GM19397 (cell line): ENCODE measurements around the gene AATK.

Experiments
- ATAC-seq: cut with Tn5 transposase; IDR thresholded peaks from one replicate; pipeline ENCODE4 v1.9.1; 2021; ENCODE audit warnings: mild to moderate bottlenecking, moderate library complexity; ENCODE audit not compliant: unreplicated experiment

AATK gene

DNA sequence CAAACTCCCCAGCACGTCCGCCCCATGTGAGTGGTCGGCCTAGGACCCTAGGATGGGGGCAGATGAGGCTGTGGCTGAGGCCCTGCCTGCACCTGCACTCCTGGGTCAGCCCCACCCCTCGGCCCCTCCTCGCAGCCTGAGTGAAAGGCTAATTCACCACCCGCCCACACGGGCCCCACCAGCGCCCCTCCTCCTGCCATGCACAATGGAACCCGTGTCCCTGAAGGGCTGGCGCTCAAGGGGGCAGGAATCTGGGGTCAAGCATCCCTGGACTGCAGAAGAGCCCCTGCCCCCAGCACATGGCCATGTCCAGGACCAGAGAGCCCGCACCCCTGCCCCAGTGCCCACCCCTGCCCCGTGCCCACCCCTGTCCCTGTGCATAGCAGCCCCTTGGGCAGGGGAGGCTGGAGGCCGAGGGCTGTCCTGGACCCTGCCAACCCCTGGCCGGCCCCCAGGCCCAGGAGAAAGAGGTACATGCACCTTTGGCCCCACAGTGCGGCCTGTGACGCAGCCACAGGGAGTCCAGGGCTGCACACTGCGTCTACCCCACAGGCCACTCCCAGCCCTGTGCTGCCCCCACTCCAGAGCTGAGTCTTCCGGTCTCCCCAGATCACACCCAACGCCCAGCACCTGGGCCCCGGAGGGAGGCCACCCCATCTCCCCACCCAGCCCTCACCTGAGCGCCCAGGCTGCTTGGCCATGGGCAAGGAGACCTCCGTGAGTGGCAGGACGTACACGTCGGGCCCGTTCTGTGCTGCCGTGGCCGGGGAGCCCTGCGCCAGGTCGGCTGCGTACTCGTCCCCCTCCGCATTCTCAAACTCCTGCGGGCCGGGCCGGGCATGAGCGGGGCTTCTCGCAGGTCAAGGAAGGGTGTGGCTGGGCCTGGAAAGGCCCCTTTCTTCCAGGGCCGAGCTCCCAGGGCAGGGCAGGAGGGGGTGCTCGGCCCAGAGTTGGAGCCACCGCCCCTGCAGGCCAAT, 35.3 kb downstream of the AATK start:
- no peak for ATAC-seq

DNA sequence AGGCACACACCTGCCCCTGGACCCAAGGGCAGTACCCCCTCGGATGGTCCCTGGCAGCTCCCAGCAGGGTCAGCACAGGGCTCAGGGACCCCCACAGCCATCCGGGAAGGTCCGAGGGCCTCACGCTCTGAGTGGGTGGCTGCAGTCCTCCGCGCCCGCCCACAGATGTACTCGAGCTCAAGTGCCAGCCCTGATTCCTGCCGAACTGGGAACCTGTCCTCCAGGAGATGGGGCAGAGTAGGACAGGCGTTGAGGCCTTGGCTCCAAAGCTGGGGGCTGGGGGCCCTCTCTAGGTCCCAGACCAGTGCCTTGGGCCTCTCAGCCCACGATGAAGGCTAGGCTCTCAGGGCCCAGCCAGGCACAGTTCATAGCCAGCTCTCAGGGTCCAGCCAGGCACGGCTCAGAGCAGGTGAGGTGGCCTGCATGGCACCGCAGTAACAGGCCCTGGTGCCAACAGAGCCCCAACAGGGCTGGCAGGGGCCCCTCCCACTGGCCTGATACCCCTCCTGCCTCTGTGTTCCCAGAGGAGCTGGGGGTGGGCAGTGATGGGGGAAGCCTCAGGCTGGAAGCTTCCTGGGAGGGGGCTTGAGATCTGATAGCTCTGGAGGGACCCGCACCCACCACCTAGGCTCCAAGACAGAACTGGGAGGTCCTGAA, 36.2 kb downstream of the AATK start:
- ATAC-seq = no peak

- ATAC-seq = no peak
Measured at GRCh38 chr17:81129289-81129688, 36.7 kb downstream of the AATK start.

DNA sequence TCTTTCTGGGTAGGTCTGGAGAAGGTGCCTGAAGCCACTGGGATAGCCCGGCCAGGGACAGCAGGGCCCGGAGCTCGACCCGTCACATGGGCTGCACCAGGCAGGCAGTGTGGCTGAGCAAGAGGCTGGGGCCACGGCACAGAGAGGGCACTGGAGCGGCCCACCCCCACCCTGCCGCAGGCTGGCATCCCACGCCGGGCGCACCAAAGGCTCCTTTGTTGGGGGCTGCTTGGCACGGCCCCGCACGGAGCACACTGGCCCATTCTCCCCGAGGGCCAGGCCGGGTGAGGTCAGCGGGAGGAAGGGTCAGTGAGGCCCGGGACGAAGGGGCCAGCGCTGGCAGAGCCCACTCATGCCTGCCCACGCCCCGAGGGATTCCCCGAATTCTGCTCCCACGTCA, 37.2 kb downstream of the AATK start:
- ATAC-seq = no peak

DNA sequence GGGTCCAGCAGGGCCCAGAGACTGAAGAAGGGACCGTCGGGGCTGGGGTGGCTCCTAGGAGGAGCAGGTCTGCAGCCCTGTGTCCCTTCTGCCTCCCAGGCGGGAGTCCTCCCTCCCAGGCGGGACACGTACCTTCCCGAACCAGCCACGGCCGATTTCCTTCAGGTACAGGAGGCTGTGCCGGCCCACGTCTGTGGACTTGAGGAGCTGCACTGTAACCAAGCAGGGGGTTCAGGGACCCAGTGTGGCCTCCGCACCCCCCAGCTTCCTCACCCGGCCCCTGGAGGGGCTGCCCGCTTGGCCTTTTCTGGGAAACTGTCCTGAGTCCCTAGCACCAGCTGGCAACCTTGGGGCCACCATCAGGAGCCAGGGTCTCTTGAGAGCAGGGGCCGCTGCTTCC, 37.7 kb downstream of the AATK start:
- ATAC-seq = no peak

GRCh38 chr17:81127526-81128177, 38.4 kb downstream of the AATK start:
- no peak for ATAC-seq

GRCh38 chr17:81127133-81127455, 38.9 kb downstream of the AATK start:
- no peak for ATAC-seq

- no peak for ATAC-seq
Measured at GRCh38 chr17:81126281-81127132, 39.5 kb downstream of the AATK start.

DNA sequence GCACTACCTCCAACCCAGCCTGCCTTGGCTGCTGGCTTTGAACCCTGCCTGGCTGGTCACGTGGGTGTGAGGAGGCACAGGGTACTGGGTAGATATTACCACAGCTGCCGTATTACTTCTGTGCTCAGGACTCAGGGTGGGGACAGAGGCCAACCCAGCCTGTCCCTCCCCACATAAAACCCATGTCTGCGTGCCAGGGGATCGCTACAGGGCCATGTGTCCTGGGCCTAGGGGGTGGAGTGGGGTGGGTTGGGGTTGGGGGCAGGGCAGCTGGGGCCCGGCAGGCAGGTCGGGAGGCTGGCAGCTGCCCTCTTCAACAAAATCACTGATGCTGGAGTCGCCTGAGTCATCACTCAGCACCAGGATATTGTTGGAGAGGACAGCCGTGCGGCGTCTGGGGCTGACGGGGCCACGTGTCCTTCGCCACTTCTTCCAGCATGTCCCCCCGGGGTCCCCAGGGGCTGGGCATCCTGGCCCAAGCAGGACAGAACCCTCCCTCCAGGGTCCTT, 40.4 kb downstream of the AATK start:
- ATAC-seq = no peak

DNA sequence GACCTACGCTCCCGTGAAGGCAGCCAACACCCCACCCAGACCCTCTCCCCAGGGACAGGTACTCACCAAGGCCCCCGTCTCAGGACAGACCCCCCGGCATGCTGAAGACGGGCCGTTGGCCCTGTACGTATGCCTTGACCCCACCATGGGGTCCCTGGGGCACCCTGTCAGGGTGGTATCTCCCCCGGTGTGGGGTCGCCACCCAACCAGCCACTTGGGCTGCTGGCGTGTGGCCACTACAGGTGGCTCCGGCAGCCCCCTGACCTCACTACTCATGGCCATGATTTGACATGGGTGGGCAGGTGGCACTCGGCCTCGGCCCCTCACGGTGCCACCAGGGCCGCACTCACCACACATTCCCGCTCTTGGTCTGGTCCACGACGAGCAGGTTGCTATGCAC, 41.6 kb downstream of the AATK start:
- no peak for ATAC-seq

- ATAC-seq = no peak
Measured at GRCh38 chr17:81123052-81124048, 42.7 kb downstream of the AATK start.

DNA sequence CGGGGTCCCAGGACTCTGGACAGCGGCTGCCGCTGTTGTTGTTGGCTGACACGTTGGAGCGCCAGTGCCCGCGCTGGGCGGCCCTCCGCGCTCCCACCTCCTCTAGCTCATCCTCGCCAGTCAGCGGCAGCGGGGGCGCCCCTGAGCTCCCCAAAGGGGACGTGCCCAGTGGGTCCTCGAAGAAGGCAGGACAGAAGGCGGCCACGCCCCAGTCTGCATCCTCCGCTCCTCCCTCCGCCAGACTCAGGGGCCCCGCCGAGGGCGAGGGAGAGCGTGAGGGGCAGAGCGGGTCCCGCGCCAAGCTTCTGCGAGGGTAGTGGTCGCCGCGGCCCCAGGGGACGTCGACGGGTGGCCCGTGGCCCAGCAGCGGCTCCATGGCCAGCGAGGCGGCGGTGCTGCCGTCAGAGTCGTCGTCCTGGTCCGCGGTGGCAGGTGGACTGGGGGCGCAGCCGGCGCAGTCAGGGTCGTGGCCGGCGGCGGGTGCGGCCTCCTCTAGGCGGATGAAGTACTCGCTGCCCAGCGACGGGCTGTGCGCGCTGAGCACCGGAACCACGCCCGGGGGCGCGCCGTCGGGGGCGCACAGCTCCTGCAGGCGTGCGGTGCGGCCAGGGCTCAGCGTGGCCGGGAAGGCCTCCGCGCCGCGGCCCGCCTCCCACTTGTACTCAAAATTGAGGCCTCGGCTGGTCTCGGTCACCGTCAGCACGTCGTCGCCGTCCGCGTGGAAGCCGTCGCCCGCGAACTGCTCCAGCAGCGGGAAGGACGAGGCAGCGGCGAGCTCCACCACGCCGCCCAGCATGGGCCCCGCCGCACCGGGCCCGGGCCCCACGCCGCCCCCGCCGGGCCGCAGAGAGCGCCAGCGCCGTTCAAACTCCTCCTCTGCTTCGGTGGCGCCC, 43.9 kb downstream of the AATK start:
- no peak for ATAC-seq

DNA sequence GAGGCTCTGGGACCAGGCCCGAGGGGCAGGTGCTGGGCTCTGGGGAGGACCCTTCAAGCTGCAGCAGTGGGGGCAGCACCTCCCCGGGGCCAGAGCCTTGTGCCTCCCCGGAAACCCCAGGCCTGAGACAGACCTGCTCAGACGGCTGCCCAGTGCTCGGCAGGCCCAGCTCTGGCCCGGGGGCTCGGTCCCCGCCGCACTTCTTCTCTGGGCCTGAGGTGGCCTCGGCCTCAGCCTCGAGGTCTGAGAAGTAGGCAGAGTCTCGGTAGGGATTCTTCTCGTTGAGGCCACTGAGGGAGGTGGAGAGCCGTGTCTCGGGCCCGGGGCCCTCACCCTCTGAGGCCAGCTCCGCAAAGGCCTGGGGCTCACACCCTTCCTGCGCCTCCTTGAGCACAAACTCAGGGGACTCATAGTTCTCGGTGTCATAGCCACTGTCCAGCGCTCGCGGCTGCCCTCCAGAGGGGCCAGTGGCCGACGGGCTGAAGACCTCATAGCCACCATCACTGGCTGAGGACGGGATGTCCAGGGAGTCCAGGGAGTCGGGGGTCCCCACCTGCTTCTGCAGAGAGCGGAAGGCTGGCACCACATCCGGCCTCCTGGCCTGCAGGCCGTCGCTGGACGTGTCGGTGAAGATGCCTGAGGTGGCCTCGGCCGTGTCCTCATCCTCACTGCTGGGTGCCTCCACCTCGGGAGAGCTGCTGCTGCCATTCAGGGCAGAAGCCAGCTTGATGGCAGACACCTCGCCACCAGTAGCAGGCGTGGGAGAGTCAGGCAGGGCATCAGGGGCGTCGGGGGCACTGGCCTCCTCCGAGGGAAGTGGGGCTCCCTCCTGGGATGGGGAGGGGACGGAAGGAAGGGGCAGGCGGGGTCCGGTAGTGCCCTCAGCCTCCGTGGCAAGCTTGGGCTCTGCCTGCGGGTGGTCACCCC, 45.1 kb downstream of the AATK start:
- no peak for ATAC-seq

GRCh38 chr17:81120149-81120484, 45.9 kb downstream of the AATK start:
- no peak for ATAC-seq

DNA sequence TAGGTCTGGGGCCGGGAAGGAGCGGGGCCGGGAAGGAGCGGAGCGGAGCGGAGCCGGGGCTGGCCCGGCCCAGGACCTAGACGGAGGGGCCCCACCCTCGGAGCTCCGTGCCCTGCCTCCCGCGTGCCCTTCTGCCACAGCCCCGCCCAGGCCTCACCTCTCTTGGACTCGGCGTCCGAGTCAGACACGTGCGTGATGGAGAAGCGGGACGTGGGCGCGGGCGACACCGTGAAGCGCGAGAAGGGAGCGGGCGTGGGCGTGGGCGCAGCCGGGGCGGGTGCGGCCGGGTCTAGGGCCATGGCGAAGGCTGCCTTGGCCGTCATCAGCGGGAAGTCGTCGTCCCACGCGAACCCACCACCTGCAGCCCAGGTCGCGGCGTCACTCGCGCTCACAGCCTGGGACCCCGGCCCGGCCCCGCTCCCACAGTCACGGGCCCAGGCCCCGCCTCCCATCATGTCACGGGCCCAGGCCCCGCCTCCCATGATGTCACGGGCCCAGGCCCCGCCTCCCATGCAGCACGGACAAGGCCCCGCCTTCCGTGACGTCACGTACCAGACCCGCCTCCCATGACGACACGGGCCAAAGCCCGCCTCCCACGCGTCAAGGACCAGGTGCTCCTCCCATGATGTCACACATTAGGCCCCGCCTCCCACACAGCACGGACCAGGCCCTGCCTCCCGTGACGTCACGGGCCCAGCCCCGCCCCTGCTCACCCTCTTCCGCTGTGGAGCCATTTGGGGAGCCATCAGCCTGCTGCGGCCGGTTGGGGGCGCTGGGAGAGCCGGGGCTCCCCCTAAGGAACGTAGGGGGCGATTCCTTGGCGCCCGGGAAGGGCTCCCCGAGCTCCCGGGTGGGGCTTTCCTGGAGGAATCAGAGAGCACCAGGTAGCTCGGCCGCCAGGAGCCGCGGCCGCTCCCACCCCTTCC, 46.5 kb downstream of the AATK start:
- ATAC-seq = no peak
